ENCODE results near the gene PLIN3. TPM values are rescaled to one million over a fixed set of nuclear protein-coding genes. Genes with fewer than 3 reads are reported as not detected.
A peak's percentile ranks its signal among the peaks of the same experiment; 100 is the strongest.

PLIN3 gene
- total and polyA plus RNA-seq, 2 of the 8 experiments (the other 6 are each of a cell fraction or from before 2014, with no cell fraction given) = 60.7 to 61.5 TPM

DNA sequence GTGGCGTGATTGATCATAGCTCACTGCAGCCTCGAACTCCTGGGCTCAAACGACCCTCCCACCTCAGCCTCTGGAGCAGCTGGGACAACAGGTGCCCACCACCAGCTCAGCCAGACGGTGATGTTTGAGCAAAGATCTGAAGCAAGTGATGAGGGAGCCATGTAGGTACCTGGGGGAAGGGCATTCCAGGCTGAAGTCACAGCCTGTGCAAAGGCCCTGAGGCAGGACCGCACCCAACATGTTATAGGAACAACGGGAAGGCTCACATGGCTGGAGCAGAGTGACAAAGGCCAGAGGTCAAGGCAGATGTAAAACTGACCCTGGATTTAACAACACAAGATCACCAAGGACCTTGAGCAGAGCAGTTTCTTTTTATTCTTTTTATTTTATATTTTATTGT is 61.1 kb downstream of the PLIN3 start:
- H4K5ac ChIP-seq (ENCODE audit: insufficient read length, low read depth, low read length) = no peak overlapping the region
- H3K4me3 ChIP-seq (ENCODE audit: extremely low read depth in 1 of 4, insufficient read depth in 2 of 4, low read depth in 3 of 4, low read length in 4 of 4) = no peak overlapping the region
- H3K4me2 ChIP-seq (ENCODE audit: insufficient read depth in 1 of 2, low read depth in 2 of 2, low read length in 2 of 2) = no peak overlapping the region
- no peaks in the 10 kb centered on the region for H3K23me2 ChIP-seq (ENCODE audit: low read depth, low read length)
- WGBS, 2 experiments (ENCODE audit: extremely low coverage in 1 of 2, insufficient coverage in 1 of 2, insufficient read length in 1 of 2, insufficient replicate concordance in 2 of 2, low coverage in 1 of 2, low lambda C conversion rate in 2 of 2, missing lambda C conversion rate in 1 of 2) = 89% methylated on average over 5 of the region's 6 CpGs; no CpG with 5 or more reads in 1 of the 2 experiments
- no peak overlapping the region for H3K14ac ChIP-seq (ENCODE audit: insufficient read length)
- no peak overlapping the region for H3K18ac ChIP-seq (ENCODE audit: extremely low read depth, low read length)
- H2BK12ac ChIP-seq (ENCODE audit: low read depth, low read length) = no peak overlapping the region
- no peak overlapping the region for H3K9ac ChIP-seq (replicated peaks in 1 of 4; ENCODE audit: extremely low read depth in 1 of 4, low read depth in 3 of 4, low read length in 3 of 4)
- H4K20me1 ChIP-seq (replicated peaks in 1 of 2; ENCODE audit: control insufficient read depth in 1 of 2, insufficient read depth in 2 of 2, low read length in 2 of 2) = no peaks in the 10 kb centered on the region
- H3K36me3 ChIP-seq (ENCODE audit: control insufficient read depth in 2 of 4, insufficient read depth in 4 of 4, low read length in 3 of 4) = no peaks in the 10 kb centered on the region
- TF ChIP-seq KDM1A (IDR thresholded peaks at IDR 0.05; ENCODE audit: borderline replicate concordance, low read length) (peak; percentile 84; the same call in 1 of the 2 replicates), CREB1 (IDR thresholded peaks at IDR 0.05) (no peak), SAP30 (IDR thresholded peaks at IDR 0.05; ENCODE audit: insufficient read depth, insufficient replicate concordance, low read length) (no peak), CBX5 (IDR thresholded peaks at IDR 0.05; ENCODE audit: low read depth, low read length) (no peak)
- H2BK5ac ChIP-seq (ENCODE audit: low read depth, low read length) = no peak overlapping the region
- H4K8ac ChIP-seq (ENCODE audit: extremely low read depth, insufficient read depth, low read length) = no peak overlapping the region
- H2BK15ac ChIP-seq (ENCODE audit: low read length) = no peak overlapping the region
- no peak overlapping the region for H2BK20ac ChIP-seq (ENCODE audit: low read length)
- no peak overlapping the region for H3K4ac ChIP-seq (replicated peaks; ENCODE audit: insufficient read length, low read depth, low read length)
- H3K9me3 ChIP-seq (ENCODE audit: insufficient read depth in 2 of 2, low read depth in 1 of 2, low read length in 1 of 2) = no peaks in the 10 kb centered on the region
- no peaks in the 10 kb centered on the region for H3K79me1 ChIP-seq (ENCODE audit: low read depth, low read length)
- FAIRE-seq (no peak), DNase-seq (ENCODE audit: low read depth in 1 of 2, low spot score in 2 of 2) (no peak)
- no peaks in the 10 kb centered on the region for H3K79me2 ChIP-seq (ENCODE audit: control insufficient read depth in 1 of 2, insufficient read depth in 2 of 2, low read length in 2 of 2)
- CTCF ChIA-PET (ENCODE audit: partially characterized antibody) = interaction anchor here (0.7 to 9.2 kb wide), 8 partner anchors 10 to 180 kb away, joined by 3 to 100 read pairs (median 4); no protein-coding TSS in a partner anchor
- H4K91ac ChIP-seq (replicated peaks; ENCODE audit: insufficient read length, low read length) = no peak overlapping the region
- no peak overlapping the region for H3K56ac ChIP-seq (replicated peaks; ENCODE audit: insufficient read length, low read depth, low read length)
- no peaks in the 10 kb centered on the region for H3K27me3 ChIP-seq (replicated peaks in 1 of 4; ENCODE audit: control insufficient read depth in 3 of 4, extremely low read depth in 1 of 4, insufficient read depth in 3 of 4, low read length in 3 of 4)
- H3K23ac ChIP-seq (ENCODE audit: insufficient read length) = no peak overlapping the region
- no peaks in the 10 kb centered on the region for H3K4me1 ChIP-seq (replicated peaks in 1 of 4; ENCODE audit: control insufficient read depth in 3 of 4, insufficient read depth in 4 of 4, low read length in 3 of 4)
- POLR2A ChIA-PET (ENCODE audit: partially characterized antibody) = no interaction called here
- no peak overlapping the region for H2AFZ ChIP-seq (ENCODE audit: low read length)
- H2AK5ac ChIP-seq (ENCODE audit: low read depth, low read length) = no peak overlapping the region
- H2BK120ac ChIP-seq (replicated peaks; ENCODE audit: low read depth, low read length) = no peak overlapping the region
- no peak overlapping the region for H3K27ac ChIP-seq (ENCODE audit: low read depth, low read length)
